ENCODE results near the gene PHYHD1. TPM values are rescaled to one million over a fixed set of nuclear protein-coding genes. Genes with fewer than 3 reads are reported as not detected.

PHYHD1 gene
- total and polyA plus RNA-seq, 2 of the 13 experiments (the other 11 are each of a cell fraction or from before 2014, with no cell fraction given), result 10.6 to 25.3 TPM

GRCh38 chr9:128940271-128940921, 19.6 kb downstream of the PHYHD1 start (continued):
- TF ChIP-seq SAP130 (CRISPR knock-in tag; IDR thresholded peaks at IDR 0.05; ENCODE audit: low read depth) (peak; percentile 33; the same call in 1 of the 2 replicates), NR2F1 (CRISPR knock-in tag; IDR thresholded peaks at IDR 0.05) (peak in 1 of 2 experiments; percentile 22; a peak in 1 of 4 replicates), ZNF687 (CRISPR knock-in tag; IDR thresholded peaks at IDR 0.05) (peak; percentile 32)

GRCh38 chr9:128940946-128941755, 20.4 kb downstream of the PHYHD1 start:
- ChIA-PET CTCF (ENCODE audit: low intra/inter-chr PET ratio, low total read pairs) (interaction anchor here (1.1 kb wide), 1 partner anchor 14 kb away, joined by 3 read pairs; no protein-coding TSS in a partner anchor), POLR2A (no interaction called here)
- Histone ChIP-seq H3K27me3 (ENCODE audit: control insufficient read depth in 1 of 2, insufficient read depth in 2 of 2, low read length in 2 of 2) (no peaks in the 10 kb centered on the region), H3K36me3 (replicated peaks in 1 of 2; ENCODE audit: control insufficient read depth in 1 of 2, insufficient read depth in 2 of 2, low read length in 2 of 2) (peaks cover 0 to 2% of the 10 kb centered on the region in 2 experiments; a peak in 1 of 5 replicates), H3K79me2 (ENCODE audit: insufficient read depth, low read length) (peaks cover 7% of the 10 kb centered on the region), H3K4me1 (ENCODE audit: insufficient read depth, low read length) (peaks cover 49% of the 10 kb centered on the region), H3K9me3 (ENCODE audit: low read length) (no peaks in the 10 kb centered on the region), H3K4me2 (ENCODE audit: low read depth, low read length) (no peak overlapping the region), H3K9ac (ENCODE audit: insufficient read depth, low read depth, low read length) (no peak overlapping the region), H2AFZ (ENCODE audit: low read length) (no peak overlapping the region), H4K20me1 (ENCODE audit: insufficient read depth, low read length) (no peaks in the 10 kb centered on the region), H3K27ac (ENCODE audit: extremely low read length, insufficient read depth, low read length) (peak overlapping the region; percentile 20), H3K4me3 (replicated peaks in 1 of 3; ENCODE audit: insufficient read depth in 1 of 3, low read depth in 2 of 3, low read length in 3 of 3) (no peak overlapping the region)
- DNase-seq (ENCODE audit: low spot score), result no peak
- no TSS peak for BruUV-seq (replicated peaks)
- in situ Hi-C loops (cut with HindIII; ENCODE audit: extremely low pct_ligation_motif_present, low pct_unique_long_range_greater_than_20kb) (no loop called here), intact Hi-C loops (cut with micrococcal nuclease; ENCODE audit: unreplicated experiment) (no loop called here)
- TF ChIP-seq JUND (CRISPR knock-in tag; IDR thresholded peaks at IDR 0.05) (no peak), TAF1 (CRISPR knock-in tag; IDR thresholded peaks at IDR 0.05) (no peak), PAXIP1 (CRISPR knock-in tag; conservative IDR thresholded peaks at IDR 0.05) (0 out of 2 replicates have a peak, but pooled peaks have one; percentile 1), ZBTB33 (CRISPR knock-in tag; IDR thresholded peaks at IDR 0.05) (0 out of 2 replicates have a peak, but pooled peaks have one; percentile 27), ZBTB42 (CRISPR knock-in tag; IDR thresholded peaks at IDR 0.05) (no peak)
- no peak for FAIRE-seq
- peak; percentile 9; the same call in 2 of the 3 replicates for ATAC-seq
- WGBS (ENCODE audit: low lambda C conversion rate), result 97% methylated on average over 9 of the region's 12 CpGs
